HEK293 (cell line): ENCODE results near the gene SFXN1.

ENCODE experiments used
- BCL11A ChIP-seq: fragments of 450-650 bp; formaldehyde crosslinking; IDR thresholded peaks from 2 replicates; pipeline ENCODE4 v1.5.1; 2016; ENCODE audit warnings: low read depth, missing biosample characterization, missing genetic modification characterization
- MYNN ChIP-seq: fragments of 450-650 bp; formaldehyde crosslinking; IDR thresholded peaks from 2 replicates; pipeline ENCODE4 v1.5.1; 2016; ENCODE audit warnings: missing biosample characterization, missing genetic modification characterization, borderline replicate concordance
- REPIN1 ChIP-seq: fragments of 450-650 bp; formaldehyde crosslinking; IDR thresholded peaks from 2 replicates; pipeline ENCODE4 v1.5.1; 2017; ENCODE audit warnings: missing biosample characterization, missing genetic modification characterization, low read depth
- ZBTB1 ChIP-seq: fragments of 450-650 bp; formaldehyde crosslinking; IDR thresholded peaks from 2 replicates; pipeline ENCODE4 v1.5.1; 2016; ENCODE audit warnings: missing biosample characterization, missing genetic modification characterization
- TF ChIP-seq, protein P1 (sequence below): fragments of 450-650 bp; formaldehyde crosslinking; IDR thresholded peaks from 2 replicates; pipeline ENCODE4 v1.5.1; 2016; ENCODE audit warnings: missing biosample characterization, missing genetic modification characterization

DNA sequence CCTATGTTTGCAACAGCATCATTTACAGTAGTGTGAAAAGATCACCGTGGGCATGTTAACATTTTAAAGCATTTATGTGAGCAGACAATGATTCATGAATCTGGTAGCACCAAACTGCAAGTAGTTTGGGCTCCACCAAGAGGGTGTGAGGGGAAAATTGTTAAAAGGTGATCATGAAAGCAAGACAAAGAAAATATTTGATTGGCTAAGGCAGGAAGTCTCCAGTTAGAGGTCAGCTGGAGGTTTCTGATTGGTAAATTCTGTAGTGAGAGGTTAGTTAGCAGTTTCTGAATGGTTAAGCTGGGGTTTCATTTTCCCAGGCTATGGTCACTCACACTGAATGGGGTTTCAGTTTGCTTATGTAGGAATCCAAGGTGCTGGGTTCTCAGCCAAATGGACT, 20.9 kb upstream of the SFXN1 start:
- no peak for TF ChIP-seq ZBTB1 (tag by site-specific recombination)
- TF ChIP-seq, protein P1, sequence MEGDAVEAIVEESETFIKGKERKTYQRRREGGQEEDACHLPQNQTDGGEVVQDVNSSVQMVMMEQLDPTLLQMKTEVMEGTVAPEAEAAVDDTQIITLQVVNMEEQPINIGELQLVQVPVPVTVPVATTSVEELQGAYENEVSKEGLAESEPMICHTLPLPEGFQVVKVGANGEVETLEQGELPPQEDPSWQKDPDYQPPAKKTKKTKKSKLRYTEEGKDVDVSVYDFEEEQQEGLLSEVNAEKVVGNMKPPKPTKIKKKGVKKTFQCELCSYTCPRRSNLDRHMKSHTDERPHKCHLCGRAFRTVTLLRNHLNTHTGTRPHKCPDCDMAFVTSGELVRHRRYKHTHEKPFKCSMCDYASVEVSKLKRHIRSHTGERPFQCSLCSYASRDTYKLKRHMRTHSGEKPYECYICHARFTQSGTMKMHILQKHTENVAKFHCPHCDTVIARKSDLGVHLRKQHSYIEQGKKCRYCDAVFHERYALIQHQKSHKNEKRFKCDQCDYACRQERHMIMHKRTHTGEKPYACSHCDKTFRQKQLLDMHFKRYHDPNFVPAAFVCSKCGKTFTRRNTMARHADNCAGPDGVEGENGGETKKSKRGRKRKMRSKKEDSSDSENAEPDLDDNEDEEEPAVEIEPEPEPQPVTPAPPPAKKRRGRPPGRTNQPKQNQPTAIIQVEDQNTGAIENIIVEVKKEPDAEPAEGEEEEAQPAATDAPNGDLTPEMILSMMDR (tag by site-specific recombination), result peak; percentile 53; the same call in 1 of the 2 replicates
- no peak for TF ChIP-seq MYNN (tag by site-specific recombination)
- TF ChIP-seq BCL11A, result no peak
- TF ChIP-seq REPIN1 (tag by site-specific recombination), result no peak
